ENCODE results near the gene CCL19.

Gene CCL19

DNA sequence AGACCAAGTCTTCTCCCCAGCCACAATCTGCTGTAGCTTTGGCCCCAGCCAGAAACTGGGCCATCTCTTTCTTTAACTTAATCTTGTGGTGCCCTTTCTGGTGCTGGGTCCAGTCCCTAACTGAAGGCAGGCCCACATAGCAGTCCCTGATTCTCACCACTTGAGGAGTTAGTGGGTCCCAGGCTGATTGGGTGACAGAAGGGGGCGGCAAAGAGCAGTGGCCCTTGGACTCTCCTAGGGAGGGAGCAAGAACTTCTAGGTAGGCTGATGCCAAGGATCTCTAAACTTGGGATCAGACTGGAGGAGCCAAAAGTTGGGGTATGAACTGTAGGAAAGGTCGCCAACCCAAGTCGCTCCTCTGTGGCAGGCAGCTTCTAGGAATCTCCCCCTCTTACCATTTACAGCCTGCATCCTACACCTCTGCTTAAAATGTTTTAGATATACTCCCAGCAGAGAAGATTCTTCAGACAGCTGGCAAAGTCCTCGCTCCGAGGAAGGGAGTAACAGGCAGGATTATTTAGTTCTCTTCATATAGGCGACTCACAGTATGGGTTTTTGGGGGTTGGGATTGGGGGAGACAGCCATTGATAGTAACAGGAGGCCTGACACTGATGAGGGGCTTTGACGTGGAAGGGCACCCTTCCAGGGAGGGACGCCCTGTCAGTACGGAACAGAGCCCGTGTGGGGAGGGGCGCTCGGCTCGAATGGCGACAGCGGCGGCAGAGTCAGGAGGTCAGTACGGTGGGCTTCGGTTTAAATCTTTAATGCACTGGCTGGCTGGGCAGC lies 26.6 kb downstream of the CCL19 start:
- peak in 1 of 3 experiments; percentile 68 for DNase-seq (ENCODE audit: low read depth in 2 of 3, low spot score in 2 of 3)

DNA sequence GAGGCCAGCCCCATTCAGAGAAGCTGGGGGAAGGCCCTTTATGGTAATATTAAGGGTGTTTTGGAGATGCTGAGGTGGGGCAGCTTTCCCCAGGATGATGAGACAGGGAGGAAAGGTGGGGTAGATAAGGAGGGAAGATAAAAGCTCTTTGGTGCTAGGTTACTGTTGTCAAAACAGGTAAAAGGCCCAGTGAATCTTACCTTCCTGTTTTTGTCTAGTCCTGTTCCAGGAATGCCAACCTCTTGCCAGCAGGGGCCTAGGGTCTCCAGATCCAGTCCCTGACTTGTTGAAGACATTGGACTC lies 27.8 kb downstream of the CCL19 start:
- DNase-seq (ENCODE audit: low read depth in 2 of 3, low spot score in 2 of 3) = no peak

DNA sequence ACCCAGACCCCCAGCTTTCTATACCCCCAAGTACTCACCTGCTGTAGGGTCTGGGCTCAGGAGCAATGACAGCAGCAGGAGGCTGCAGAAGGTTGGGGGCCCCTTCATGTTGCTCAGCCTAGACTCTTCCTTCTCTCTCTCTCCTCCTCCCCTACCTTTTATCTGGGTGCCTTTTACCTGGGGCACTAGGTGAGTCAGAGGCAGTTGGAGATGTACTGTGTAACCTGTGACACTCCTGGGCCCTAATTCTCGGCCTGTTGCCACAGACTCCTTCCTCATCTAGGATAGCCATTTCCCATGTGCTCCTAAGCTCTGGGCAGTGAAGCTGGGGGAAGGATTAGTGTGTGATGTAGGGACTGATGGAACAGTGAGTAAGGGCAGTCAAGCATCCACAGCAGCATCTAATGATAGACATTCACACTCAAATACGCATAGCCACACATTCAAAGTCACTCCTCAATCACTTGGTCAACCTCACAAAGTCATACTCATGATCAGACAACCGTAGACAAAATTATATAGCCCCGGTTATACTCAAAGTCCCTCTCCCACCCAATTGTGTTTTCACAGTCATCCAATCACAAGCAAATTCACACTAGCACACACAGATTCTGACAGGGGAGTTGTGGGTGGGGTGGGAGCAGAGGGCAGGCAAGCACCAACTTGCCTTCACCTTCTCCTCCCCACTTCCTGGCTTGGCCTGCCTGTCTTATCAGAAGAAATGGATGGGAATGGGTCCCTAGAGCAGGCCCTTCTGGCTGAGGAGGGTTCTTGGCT lies 28.4 kb downstream of the CCL19 start, which contains the start of gene CCL27:
TSS of gene CCL27 (minus strand) at position 132 of the 777 bp plus-strand sequence. CDS start at position 108, 24 bp downstream.
- no peak for DNase-seq (ENCODE audit: low read depth in 2 of 3, low spot score in 2 of 3)

DNA sequence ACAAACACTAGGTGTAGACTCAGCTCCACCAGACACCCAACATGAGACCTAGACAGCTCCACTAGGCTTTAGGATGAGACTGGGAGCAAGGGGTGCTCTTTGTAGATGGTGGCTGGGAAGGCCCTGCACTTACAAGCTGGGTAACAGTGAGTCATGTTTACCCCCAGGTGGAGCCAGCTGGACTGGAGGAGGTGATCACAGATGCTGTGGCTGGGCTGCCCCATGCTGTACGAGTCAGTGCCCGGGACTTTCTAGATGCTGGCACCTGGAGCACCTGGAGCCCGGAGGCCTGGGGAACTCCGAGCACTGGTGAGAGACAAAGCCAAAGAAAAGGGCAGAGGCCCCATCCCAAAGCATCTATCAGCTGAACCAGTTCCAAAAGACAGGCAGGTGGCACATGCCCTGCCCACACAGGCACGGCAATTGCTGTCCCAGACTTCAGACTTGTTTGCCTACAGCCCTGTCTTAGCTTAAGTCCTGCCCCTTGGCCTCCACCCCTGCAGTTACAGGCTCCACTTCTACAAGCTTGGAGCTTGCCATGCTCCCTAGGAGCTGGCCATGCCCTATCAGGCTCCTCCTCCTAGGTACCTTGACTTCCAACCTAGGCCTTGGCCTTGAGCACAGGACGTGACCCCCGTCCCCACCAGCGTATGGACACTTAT lies 31.4 kb downstream of the CCL19 start:
- no peak for DNase-seq (ENCODE audit: low read depth in 2 of 3, low spot score in 2 of 3)

DNA sequence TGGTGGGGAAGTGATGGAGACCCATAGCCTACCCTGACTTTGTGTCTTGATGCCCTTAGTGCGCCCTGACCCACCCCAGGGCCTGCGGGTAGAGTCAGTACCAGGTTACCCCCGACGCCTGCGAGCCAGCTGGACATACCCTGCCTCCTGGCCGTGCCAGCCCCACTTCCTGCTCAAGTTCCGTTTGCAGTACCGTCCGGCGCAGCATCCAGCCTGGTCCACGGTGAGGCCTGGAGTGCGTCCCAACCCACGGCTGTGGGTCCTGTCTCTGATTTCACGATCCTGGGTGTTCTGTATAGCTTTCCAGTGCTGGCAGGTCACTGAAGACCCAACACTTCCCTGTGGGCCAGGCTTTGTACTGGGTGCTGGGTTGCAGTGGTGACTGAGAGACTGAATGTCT lies 32.6 kb downstream of the CCL19 start:
- DNase-seq (ENCODE audit: low read depth in 2 of 3, low spot score in 2 of 3) = no peak

DNA sequence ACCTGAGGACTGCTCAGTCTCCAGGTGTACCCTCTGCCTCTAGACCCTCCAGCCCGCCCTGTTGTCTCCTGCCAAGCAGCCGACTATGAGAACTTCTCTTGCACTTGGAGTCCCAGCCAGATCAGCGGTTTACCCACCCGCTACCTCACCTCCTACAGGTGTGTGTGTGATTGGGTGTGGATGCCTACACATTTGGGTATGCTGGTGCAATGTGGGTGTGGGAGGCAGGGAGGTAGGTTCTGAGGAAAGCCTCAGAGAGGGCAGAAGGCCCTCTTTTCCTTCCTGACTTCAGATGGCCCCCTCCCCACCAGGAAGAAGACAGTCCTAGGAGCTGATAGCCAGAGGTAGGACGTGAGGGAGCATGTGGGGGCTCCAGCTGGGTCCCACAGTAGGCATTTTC lies 34.1 kb downstream of the CCL19 start:
- no peak for DNase-seq (ENCODE audit: low read depth in 2 of 3, low spot score in 2 of 3)

DNA sequence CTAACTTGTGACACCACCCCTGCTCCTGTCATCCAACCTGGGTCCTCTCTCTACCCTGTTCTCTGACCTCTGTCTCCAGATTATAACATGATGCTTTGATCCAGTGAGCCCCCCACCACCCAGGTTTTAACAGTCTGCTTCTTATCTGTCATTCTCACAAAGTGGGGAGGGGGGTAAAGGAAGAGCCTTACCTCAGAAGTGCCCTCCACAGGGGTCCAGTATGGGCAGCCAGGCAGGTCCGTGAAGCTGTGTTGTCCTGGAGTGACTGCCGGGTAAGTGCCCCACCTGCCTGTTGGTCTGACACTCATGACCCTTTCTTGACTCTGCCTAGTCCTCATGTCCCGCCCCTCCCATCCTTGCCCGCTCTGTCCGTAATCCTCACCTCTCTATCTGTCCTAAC lies 35.7 kb downstream of the CCL19 start:
- DNase-seq (ENCODE audit: low read depth in 2 of 3, low spot score in 2 of 3) = no peak

DNA sequence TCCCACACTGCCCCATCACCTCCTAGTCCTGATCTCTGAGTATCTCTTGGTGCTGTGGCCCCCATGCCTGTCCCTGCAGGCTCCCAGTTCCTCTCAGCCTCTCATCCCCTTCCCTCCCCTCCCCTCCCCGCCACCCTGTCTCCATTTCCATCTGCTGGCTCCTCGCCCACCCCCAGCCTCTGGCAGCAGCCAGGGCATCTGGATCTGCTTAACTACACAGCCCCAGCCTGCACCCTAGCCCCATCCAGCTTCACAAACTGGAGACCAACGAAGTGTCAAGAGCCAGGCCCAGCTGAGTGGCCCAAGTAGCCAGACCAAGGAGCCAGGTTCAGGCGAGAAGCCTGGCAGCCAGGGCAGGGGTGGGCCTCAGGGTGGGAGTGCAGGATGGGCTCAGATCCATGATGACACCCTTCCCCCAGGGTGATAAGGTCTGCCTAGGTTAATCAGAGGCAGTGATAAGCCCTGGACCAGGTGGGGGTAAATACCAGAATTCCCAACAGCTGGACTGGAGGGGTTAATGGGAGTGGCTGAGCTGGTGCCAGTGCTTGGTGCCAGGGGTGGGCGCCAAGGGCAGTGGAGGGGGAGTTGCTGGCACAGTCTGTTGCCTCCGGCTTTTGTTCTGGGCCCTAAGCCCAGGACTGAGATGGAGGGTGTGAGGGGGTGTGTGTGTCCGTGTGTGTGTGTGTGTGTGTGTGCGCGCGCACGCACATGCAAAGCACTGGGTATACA lies 36.6 kb downstream of the CCL19 start:
- DNase-seq (ENCODE audit: low read depth in 2 of 3, low spot score in 2 of 3) = no peak

DNA sequence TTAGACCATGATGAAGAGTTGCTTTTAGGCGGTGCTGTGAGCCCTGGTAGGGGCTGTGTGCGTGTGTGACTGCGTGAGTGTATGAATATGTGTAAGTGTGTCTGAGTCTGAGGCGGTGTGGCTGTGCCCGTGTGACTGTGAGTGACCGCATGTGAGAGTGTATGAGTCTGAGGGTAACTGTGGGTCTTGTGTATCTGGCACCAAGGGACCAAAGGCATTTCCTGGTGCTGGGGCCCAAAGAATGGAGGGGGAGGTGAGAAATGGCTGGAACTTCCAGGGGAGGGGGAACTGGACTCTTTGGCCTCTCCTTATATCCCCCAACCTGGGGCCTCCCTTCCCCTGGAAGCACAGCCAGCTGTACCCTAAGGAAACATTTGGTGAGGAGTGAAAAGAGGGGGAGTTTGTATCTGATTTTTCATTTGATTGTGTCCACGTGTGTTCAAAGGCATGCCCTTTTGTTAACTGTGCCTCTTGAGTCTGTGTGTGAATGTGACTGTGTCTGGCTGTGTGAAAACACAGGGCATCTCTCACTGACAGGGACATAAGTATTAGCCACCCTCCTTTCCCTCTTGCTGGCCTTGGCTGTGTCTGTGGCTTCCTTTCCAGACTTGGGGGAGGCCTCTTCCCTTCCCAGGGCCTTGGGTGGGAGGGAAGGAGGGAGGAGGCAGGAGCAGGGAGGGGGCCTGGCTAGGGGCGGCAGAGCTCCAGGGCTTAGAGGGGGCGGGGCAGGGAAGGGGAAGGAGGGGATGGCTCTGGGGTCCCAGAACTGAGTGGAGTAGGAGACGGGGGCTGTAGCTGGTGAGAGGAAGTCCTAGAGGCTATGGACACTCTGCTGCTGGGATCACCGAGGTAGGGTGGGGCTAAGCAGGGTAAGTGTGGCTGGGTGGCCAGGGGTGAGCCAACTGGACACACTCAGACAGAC lies 37.7 kb downstream of the CCL19 start:
- DNase-seq (ENCODE audit: low read depth in 2 of 3, low spot score in 2 of 3) = no peak

DNA sequence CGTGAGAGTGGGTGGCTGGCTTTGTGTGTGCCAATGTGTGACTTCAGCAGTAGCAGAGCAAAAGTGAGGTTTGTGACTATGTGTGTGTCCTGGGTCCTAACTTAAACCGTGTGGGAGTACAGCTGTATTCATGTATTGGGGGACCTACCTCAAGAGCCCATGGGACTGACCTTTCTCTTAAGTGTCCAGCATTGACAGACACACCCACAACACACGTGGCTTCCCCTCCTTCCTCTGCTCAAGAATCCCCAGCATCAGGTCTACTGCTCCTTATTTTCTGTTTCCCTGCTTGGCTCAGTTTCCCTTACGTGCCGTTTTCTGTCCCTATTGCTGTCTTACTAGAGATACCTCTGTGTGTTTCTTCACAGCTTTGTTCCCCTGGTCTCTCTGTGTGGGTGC lies 38.5 kb downstream of the CCL19 start:
- no peak for DNase-seq (ENCODE audit: low read depth in 2 of 3, low spot score in 2 of 3)

DNA sequence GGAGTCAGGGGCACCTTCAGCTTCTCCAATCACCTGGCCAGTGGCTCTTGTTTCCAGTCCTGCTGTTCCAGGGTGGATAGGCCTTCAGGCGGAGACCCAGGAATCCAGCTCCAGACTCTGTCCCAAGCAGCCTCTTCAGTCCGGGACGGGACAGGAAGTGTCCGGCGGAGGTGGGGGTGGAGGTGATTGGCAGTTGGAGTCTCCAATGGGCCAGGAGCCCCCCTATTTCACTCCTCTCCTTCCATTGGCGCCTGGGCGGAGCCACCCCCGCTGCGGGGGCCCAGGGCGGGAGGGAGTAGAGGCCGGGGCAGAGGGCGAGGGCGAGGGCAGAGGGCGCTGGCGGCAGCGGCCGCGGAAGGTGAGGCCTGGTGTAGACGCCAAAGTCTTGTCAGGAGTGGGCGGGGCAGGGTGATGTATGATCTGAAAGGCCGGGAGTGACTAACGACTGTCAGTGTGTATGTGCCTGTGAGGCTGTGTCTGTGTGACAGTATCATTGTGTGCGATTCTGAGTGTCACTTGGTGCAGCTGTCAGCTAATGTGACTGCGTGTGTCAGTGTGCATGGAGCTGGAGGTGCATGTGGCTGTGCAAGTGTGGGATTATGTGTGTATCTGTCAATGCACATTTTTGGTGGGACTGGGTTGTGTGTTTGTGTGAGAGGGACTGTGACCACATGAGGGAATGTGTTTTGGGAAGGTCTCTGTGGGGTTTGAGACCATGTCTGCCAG lies 39.0 kb downstream of the CCL19 start, which contains the start of gene IL11RA:
TSS of gene IL11RA (plus strand) at position 310 of the 726 bp plus-strand sequence. CDS start 3,033 bp downstream, outside the sequence.
- no peak for DNase-seq (ENCODE audit: low read depth in 2 of 3, low spot score in 2 of 3)

DNA sequence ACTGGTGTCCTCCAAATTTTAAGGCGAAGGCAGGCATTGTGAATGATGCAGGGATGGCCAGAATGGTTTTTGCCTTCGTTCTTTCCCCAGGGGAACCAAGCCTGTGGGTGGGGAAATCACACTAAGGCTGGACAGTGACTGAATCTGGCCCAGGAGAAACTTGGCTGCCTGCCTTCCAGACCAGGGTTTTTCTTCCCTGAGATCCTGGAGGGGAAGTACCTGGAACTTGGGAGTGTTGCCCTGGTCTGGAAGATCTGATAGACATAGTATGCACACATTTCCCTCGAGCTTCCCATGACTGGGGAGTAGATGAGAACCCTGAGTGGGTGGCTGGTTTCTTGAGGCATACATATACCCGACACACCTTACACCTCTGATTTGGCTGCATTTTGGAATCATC lies 39.8 kb downstream of the CCL19 start:
- DNase-seq (ENCODE audit: low read depth in 2 of 3, low spot score in 2 of 3) = no peak

DNA sequence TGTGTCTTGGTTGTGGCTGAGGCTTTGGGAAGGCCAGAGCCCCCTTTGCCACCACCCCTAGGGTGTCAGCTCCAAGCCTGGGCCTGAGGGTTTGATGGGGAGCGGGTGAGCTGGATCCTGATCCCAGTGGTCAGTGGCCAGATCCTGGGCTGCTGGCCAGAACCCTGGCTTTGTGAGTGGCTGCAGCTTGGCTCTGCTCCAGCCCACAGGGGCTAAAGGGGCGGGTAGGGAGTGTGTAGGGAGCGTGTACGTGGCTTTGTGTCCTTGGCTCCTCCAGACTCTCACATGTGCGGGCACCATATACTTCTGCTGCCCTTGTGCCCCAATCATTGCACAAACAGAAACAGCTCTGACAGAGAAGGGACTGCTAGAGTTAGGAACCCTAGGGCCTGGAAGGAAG lies 40.3 kb downstream of the CCL19 start:
- no peak for DNase-seq (ENCODE audit: low read depth in 2 of 3, low spot score in 2 of 3)

DNA sequence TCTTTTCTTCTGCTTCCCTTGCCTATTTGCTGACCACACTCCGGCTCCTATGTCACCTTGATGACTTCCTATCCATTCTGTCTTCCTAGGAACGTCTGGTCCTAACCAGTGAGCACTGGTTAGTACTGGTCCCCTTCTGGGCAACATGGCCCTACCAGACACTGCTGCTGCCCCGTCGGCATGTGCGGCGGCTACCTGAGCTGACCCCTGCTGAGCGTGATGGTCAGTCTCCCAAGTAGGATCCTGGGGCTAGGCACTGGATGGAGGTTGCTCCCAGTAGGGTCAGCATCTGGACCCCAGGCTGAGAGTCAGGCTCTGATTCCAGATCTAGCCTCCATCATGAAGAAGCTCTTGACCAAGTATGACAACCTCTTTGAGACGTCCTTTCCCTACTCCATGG lies 42.4 kb downstream of the CCL19 start:
- no peak for DNase-seq (ENCODE audit: low read depth in 2 of 3, low spot score in 2 of 3)

DNA sequence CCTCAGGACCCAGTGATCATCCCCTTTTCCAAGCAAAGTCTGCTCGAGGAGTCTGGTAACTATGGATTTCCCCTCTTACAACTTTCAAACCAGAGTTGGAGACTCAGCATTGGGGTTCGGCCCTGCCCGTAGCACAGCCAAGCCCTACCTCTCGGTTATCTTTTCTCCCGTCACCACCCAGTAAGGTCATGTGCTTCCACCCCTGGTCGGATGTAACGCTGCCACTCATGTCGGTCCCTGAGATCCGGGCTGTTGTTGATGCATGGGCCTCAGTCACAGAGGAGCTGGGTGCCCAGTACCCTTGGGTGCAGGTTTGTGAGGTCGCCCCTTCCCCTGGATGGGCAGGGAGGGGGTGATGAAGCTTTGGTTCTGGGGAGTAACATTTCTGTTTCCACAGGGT lies 43.4 kb downstream of the CCL19 start:
- no peak for DNase-seq (ENCODE audit: low read depth in 2 of 3, low spot score in 2 of 3)

DNA sequence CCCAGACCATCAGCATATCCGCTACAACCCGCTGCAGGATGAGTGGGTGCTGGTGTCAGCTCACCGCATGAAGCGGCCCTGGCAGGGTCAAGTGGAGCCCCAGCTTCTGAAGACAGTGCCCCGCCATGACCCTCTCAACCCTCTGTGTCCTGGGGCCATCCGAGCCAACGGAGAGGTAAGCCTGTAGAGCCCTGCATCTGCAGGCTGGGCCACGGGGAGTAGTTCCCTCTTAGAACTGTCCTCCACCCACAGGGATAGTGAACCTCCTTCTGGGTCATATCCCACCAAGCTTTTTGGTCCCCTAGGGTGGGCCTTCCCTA lies 44.0 kb downstream of the CCL19 start:
- DNase-seq (ENCODE audit: low read depth in 2 of 3, low spot score in 2 of 3) = no peak

DNA sequence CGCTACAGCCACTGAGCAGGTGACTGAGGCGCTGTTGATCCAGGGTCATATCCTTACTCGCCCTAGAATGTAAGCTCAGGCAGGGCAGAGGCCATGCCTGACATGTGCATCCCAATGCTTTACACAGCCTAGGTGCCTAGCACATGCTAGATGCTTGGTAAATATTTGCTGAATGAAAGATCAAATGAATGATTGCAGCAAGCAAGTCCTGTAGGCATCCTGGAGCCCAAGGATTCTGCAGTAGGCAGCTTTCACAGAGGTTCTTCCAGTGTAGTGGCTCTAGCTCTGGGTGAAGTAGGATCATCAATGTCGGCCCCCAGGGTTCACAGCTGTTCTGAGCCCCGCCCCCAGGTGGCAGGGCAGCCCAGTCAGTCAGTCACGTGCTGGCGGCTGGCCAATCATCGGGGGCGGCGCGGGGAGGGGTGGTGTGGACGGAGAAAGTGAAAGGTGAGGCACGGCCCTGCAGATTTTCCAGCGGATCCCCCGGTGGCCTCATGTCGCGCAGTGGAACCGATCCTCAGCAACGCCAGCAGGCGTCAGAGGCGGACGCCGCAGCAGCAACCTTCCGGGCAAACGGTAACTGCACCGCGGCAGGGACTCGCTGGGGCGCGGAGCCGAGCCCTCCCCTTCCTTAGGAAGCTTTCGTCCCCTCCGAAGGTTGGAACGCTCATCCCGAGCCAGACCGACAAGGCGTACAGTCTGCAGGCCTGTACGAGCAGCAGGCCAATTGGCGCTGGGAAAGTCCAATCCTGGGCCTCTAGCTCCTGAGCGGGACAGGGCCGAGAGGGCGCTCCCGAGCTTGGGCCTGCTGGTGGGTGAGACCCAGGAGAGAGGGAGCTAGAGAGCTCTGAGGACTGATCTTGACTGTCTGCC lies 44.6 kb downstream of the CCL19 start, which contains the start of gene GALT:
TSS of gene GALT (plus strand) at position 465 of the 873 bp plus-strand sequence. CDS start at position 495, 30 bp downstream.
- DNase-seq (ENCODE audit: low read depth in 2 of 3, low spot score in 2 of 3) = peak; percentile 90 to 98 (median 97)

DNA sequence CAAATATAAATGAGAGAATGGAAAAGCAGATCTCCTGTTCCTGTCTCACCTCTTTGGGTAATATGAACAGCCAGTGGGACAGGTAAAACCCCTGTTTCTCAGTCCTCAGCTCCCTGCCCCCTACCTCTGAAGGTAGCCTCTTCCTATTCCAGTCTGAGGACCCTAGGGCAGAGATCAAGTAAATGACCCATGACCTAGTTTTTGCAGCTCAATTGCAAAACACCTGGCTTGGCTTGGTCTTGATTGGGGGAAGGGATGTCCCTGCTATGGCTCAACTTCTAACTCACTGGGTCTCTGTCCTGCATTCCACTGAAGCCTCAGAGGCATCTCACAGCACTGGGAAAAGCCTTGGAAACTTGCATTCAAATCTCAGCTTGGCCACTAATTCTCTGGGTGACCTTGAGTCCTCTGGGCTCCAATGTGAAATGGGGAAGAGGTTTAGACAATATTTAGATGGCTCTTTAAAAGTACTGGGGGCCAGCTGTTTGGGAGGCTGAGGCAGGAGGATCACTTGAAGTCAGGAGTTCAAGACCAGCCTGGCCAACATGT lies 46.2 kb downstream of the CCL19 start:
- no peak for DNase-seq (ENCODE audit: low read depth in 2 of 3, low spot score in 2 of 3)

Data from activated CD8-positive, alpha-beta memory T cell treated with anti-CD3 and anti-CD28 coated beads for 48 hours (primary cell).